IMR-90 (cell line): Measurements from ENCODE around the gene TYRP1. TPM values are rescaled to one million over a fixed set of nuclear protein-coding genes. Genes with fewer than 3 reads are reported as not detected.

Experiments
- ATAC-seq: fragments of 200-7000 bp; cut with Tn5 transposase; 2 replicates; pipeline ENCODE4 v1.9.1; 2020; ENCODE audit warnings: low read depth, mild to moderate bottlenecking, moderate library complexity
- BruUV-seq: library from RNA; stranded (reverse); fragments of 400-500 nt; replicated peaks from 2 replicates; lab custom pipeline; 2021; lab: Mats Ljungman, UMichigan
- CTCF ChIA-PET: fragments of 300-600 bp; formaldehyde crosslinking; extraction: SDS; loops from one replicate; lab custom pipeline; 2021; ENCODE audit warnings: antibody characterized with exemption; lab: Yijun Ruan, JAX
- POLR2A ChIA-PET: fragments of 300-600 bp; sonication (Branson Sonifier 250); formaldehyde crosslinking; loops from one replicate; lab custom pipeline; 2022; ENCODE audit warnings: antibody characterized with exemption; ENCODE audit not compliant: unreplicated experiment; lab: Charles Lee
- DNase-seq: peaks from one replicate; pipeline ENCODE4 v3.0.0; 2013
- H2AFZ ChIP-seq: replicated peaks from 2 replicates; pipeline ENCODE3; 2013; ENCODE audit warnings: low read length, mild to moderate bottlenecking; ENCODE audit not compliant: poor library complexity
- H2AK5ac ChIP-seq: 2 replicates; pipeline ENCODE4 v1.6.1; 2013; ENCODE audit warnings: low read depth, low read length, inconsistent platforms
- H2AK9ac ChIP-seq: replicated peaks from 2 replicates; pipeline ENCODE3; 2013; ENCODE audit warnings: mild to moderate bottlenecking, low read depth, low read length, moderate library complexity; ENCODE audit not compliant: poor library complexity
- H2BK120ac ChIP-seq: 2 replicates; pipeline ENCODE4 v1.6.1; 2013; ENCODE audit warnings: low read depth, low read length, inconsistent platforms
- H2BK15ac ChIP-seq: 3 replicates; pipeline ENCODE4 v1.6.1; 2013; ENCODE audit warnings: low read depth, low read length, inconsistent platforms
- H2BK20ac ChIP-seq: 2 replicates; pipeline ENCODE4 v1.6.1; 2013; ENCODE audit warnings: low read depth, mild to moderate bottlenecking, inconsistent platforms, low read length, moderate library complexity
- H2BK5ac ChIP-seq: 2 replicates; pipeline ENCODE4 v1.6.1; 2013; ENCODE audit warnings: mild to moderate bottlenecking, low read depth, low read length, inconsistent platforms; ENCODE audit not compliant: poor library complexity, severe bottlenecking
- H3K14ac ChIP-seq: replicated peaks from 2 replicates; pipeline ENCODE4 v1.6.1; 2013; ENCODE audit warnings: low read depth, low read length, inconsistent platforms
- H3K18ac ChIP-seq: 2 replicates; pipeline ENCODE4 v1.6.1; 2013; ENCODE audit warnings: low read depth, low read length, control low read depth
- H3K23ac ChIP-seq: 2 replicates; pipeline ENCODE4 v1.6.1; 2013; ENCODE audit warnings: low read depth, low read length, inconsistent platforms
- H3K27ac ChIP-seq: 2 replicates; pipeline ENCODE4 v1.5.1; 2013; ENCODE audit warnings: mild to moderate bottlenecking, control low read depth, low read length; ENCODE audit not compliant: insufficient read depth
- H3K27me3 ChIP-seq: 2 replicates; pipeline ENCODE4 v1.6.1; 2013; ENCODE audit warnings: low read length; ENCODE audit not compliant: control insufficient read depth, insufficient read depth
- H3K36me3 ChIP-seq: 2 replicates; pipeline ENCODE4 v1.6.1; 2013; ENCODE audit warnings: low read length, mixed read lengths; ENCODE audit not compliant: control insufficient read depth, insufficient read depth
- H3K4ac ChIP-seq: 2 replicates; pipeline ENCODE4 v1.6.1; 2013; ENCODE audit warnings: low read depth, low read length, inconsistent platforms
- H3K4me1 ChIP-seq: 2 replicates; pipeline ENCODE4 v1.6.1; 2013; ENCODE audit warnings: low read length, mixed read lengths; ENCODE audit not compliant: control insufficient read depth, insufficient read depth
- H3K4me2 ChIP-seq: 2 replicates; pipeline ENCODE4 v1.6.1; 2013; ENCODE audit warnings: low read depth, mild to moderate bottlenecking, control low read depth, low read length, moderate library complexity
- H3K4me3 ChIP-seq: 2 replicates; pipeline ENCODE4 v1.5.1; 2013; ENCODE audit warnings: low read depth, mild to moderate bottlenecking, control low read depth, low read length, moderate library complexity; ENCODE audit not compliant: insufficient read depth
- H3K56ac ChIP-seq: 2 replicates; pipeline ENCODE4 v1.6.1; 2013; ENCODE audit warnings: low read length, inconsistent platforms; ENCODE audit not compliant: insufficient read depth; ENCODE audit errors: extremely low read depth
- H3K79me1 ChIP-seq, 2 experiments: 2 replicates each; pipeline ENCODE4 v1.6.1; 2013; ENCODE audit warnings: low read length in 2 of 2, inconsistent platforms in 1 of 2, low read depth in 1 of 2
- H3K9ac ChIP-seq: 2 replicates; pipeline ENCODE4 v1.6.1; 2013; ENCODE audit warnings: low read depth, low read length, control low read depth
- H3K9me1 ChIP-seq: 2 replicates; pipeline ENCODE4 v1.6.1; 2013; ENCODE audit warnings: low read length, inconsistent platforms; ENCODE audit not compliant: insufficient read depth
- H3K9me3 ChIP-seq: 2 replicates; pipeline ENCODE4 v1.6.1; 2013; ENCODE audit warnings: low read length; ENCODE audit not compliant: control insufficient read depth, insufficient read depth
- H4K20me1 ChIP-seq: 2 replicates; pipeline ENCODE4 v1.6.1; 2013; ENCODE audit warnings: low read length, inconsistent platforms; ENCODE audit not compliant: insufficient read depth
- H4K5ac ChIP-seq: 2 replicates; pipeline ENCODE4 v1.6.1; 2013; ENCODE audit warnings: mild to moderate bottlenecking, low read depth, low read length, control low read depth
- H4K8ac ChIP-seq, 2 experiments: 2 replicates each; pipeline ENCODE4 v1.6.1; 2013; ENCODE audit warnings: low read depth in 2 of 2, low read length in 2 of 2, control low read depth in 1 of 2, inconsistent platforms in 1 of 2
- H4K91ac ChIP-seq: 2 replicates; pipeline ENCODE4 v1.6.1; 2013; ENCODE audit warnings: low read depth, low read length, inconsistent platforms; ENCODE audit not compliant: insufficient read depth
- BHLHE40 ChIP-seq: fragments of 150-350 bp; IDR thresholded peaks from 2 replicates; pipeline ENCODE4 v1.6.1; 2016; ENCODE audit warnings: mild to moderate bottlenecking, low read depth, low read length
- CEBPB ChIP-seq: IDR thresholded peaks from 2 replicates; pipeline ENCODE4 v1.6.1; 2012; ENCODE audit warnings: low read depth, low read length, improper control_type of control experiment
- CHD1 ChIP-seq: IDR thresholded peaks from 2 replicates; pipeline ENCODE4 v1.6.1; 2012; ENCODE audit warnings: low read depth, low read length, improper control_type of control experiment
- CTCF ChIP-seq: conservative IDR thresholded peaks from 2 replicates; pipeline ENCODE4 v1.5.1; 2012; ENCODE audit warnings: mild to moderate bottlenecking, low read depth, low read length, improper control_type of control experiment
- ELK1 ChIP-seq: fragments of 150-350 bp; IDR thresholded peaks from 2 replicates; pipeline ENCODE4 v1.6.1; 2016; ENCODE audit warnings: low read depth, mild to moderate bottlenecking, low read length, moderate library complexity, borderline replicate concordance
- FOS ChIP-seq: fragments of 150-350 bp; IDR thresholded peaks from 2 replicates; pipeline ENCODE4 v1.6.1; 2016; ENCODE audit warnings: low read depth, low read length
- MAFK ChIP-seq: IDR thresholded peaks from 2 replicates; pipeline ENCODE4 v1.6.1; 2012; ENCODE audit warnings: low read depth, low read length, improper control_type of control experiment
- MAZ ChIP-seq: IDR thresholded peaks from 2 replicates; pipeline ENCODE4 v1.6.1; 2012; ENCODE audit warnings: low read depth, mild to moderate bottlenecking, low read length, improper control_type of control experiment, moderate library complexity, borderline replicate concordance
- MXI1 ChIP-seq: IDR thresholded peaks from 2 replicates; pipeline ENCODE4 v1.6.1; 2012; ENCODE audit warnings: low read depth, mild to moderate bottlenecking, low read length, moderate library complexity, borderline replicate concordance
- NFE2L2 ChIP-seq: fragments of 150-350 bp; IDR thresholded peaks from 2 replicates; pipeline ENCODE4 v1.6.1; 2016; ENCODE audit warnings: low read depth, mild to moderate bottlenecking, low read length
- POLR2A ChIP-seq: IDR thresholded peaks from 2 replicates; pipeline ENCODE4 v1.6.1; 2012; ENCODE audit warnings: mild to moderate bottlenecking, low read depth, low read length
- RAD21 ChIP-seq: IDR thresholded peaks from 2 replicates; pipeline ENCODE4 v1.6.1; 2012; ENCODE audit warnings: low read length, improper control_type of control experiment
- RCOR1 ChIP-seq: IDR thresholded peaks from 2 replicates; pipeline ENCODE4 v1.6.1; 2012; ENCODE audit warnings: mild to moderate bottlenecking, low read length, improper control_type of control experiment; ENCODE audit not compliant: insufficient replicate concordance
- RFX5 ChIP-seq: IDR thresholded peaks from 2 replicates; pipeline ENCODE4 v1.8.0; 2012; ENCODE audit warnings: low read depth, mild to moderate bottlenecking, low read length, moderate library complexity
- SMC3 ChIP-seq: fragments of 150-350 bp; IDR thresholded peaks from 2 replicates; pipeline ENCODE4 v1.6.1; 2016; ENCODE audit warnings: low read depth, mild to moderate bottlenecking, antibody characterized with exemption, low read length, moderate library complexity
- USF2 ChIP-seq: fragments of 150-350 bp; IDR thresholded peaks from 2 replicates; pipeline ENCODE4 v1.6.1; 2017; ENCODE audit warnings: mild to moderate bottlenecking, antibody characterized with exemption, low read length, low read depth
- WGBS, 2 experiments: methylation state at CpG; one replicate each; pipeline versions ENCODE4 v1.1.5 to v1.1.7; 2013; ENCODE audit warnings: missing lambda C conversion rate in 2 of 2; ENCODE audit not compliant: insufficient read length in 1 of 2; ENCODE audit errors: extremely low coverage in 2 of 2; 5-methylcytosine and 5-hydroxymethylcytosine counted together
- dilution Hi-C: fragments of 300-500 bp; cut with HindIII; formaldehyde crosslinking; loops from one replicate; pipeline ENCODE4 v1.14.3; 2018; ENCODE audit warnings: low sequenced_read_pairs; ENCODE audit not compliant: unreplicated experiment
- in situ Hi-C: fragments of 300-500 bp; cut with MboI; formaldehyde crosslinking; loops from 3 replicates; pipeline ENCODE4 v1.14.3; 2019; ENCODE audit warnings: low sequenced_read_pairs, inconsistent platforms, mixed read lengths
- intact Hi-C: fragments of 100-400 bp; cut with micrococcal nuclease; formaldehyde crosslinking; loops from 2 replicates; pipeline ENCODE4 v1.10.0; 2022
- polyA plus RNA-seq, 3 experiments: library from polyadenylated mRNA; depleted of rRNA; stranded (reverse); fragments of >200 nt; gene quantifications; 2 replicates each; pipeline ENCODE4 v1.2.3, GENCODE V29; 2012; ENCODE audit warnings: low replicate concordance in 1 of 3
- total RNA-seq: library from RNA; depleted of rRNA; stranded (reverse); fragments of >200 nt; gene quantifications from 2 replicates; pipeline ENCODE4 v1.2.3, GENCODE V29; 2012

TYRP1 gene
- total and polyA plus RNA-seq, 2 of the 4 experiments (the other 2 are of a cell fraction): 0.60 to 0.90 TPM

- no peak for TF ChIP-seq CEBPB
- TF ChIP-seq CHD1: no peak
- TF ChIP-seq SMC3: no peak
- TF ChIP-seq BHLHE40: no peak
- no peak for TF ChIP-seq MAZ
- TF ChIP-seq MXI1: no peak
- no peak for TF ChIP-seq CTCF
- no peak for TF ChIP-seq ELK1
- no peak for TF ChIP-seq FOS
- TF ChIP-seq MAFK: no peak
- no peak for TF ChIP-seq RFX5
- TF ChIP-seq USF2: no peak
- no peak for TF ChIP-seq RAD21
- TF ChIP-seq NFE2L2: no peak
- no peak for TF ChIP-seq POLR2A
- no peak for TF ChIP-seq RCOR1
- H3K27me3 ChIP-seq: no peaks in the 10 kb centered on the region
- ChIA-PET POLR2A (no interaction called here), CTCF (no interaction called here)
- no peak for DNase-seq
- in situ Hi-C loops: no loop called here
- H3K23ac ChIP-seq: no peak overlapping the region
- no peak overlapping the region for H4K5ac ChIP-seq
- H4K8ac ChIP-seq: no peak overlapping the region
- no peak for ATAC-seq
- no peak overlapping the region for H3K4me2 ChIP-seq
- H3K79me1 ChIP-seq: no peaks in the 10 kb centered on the region
- BruUV-seq: no TSS peak
- H3K36me3 ChIP-seq: no peaks in the 10 kb centered on the region
- H3K27ac ChIP-seq: no peak overlapping the region
- H2AFZ ChIP-seq: no peak overlapping the region
- H2BK15ac ChIP-seq: no peak overlapping the region
- H2AK5ac ChIP-seq: no peak overlapping the region
- H4K91ac ChIP-seq: no peak overlapping the region
- no peaks in the 10 kb centered on the region for H3K9me1 ChIP-seq
- intact Hi-C loops: loop anchor here (1.0 to 10.0 kb wide), 3 partner anchors 311 to 637 kb away; no protein-coding TSS in a partner anchor
- H3K14ac ChIP-seq: no peak overlapping the region
- no peaks in the 10 kb centered on the region for H3K9me3 ChIP-seq
- H3K56ac ChIP-seq: no peak overlapping the region
- H4K20me1 ChIP-seq: no peaks in the 10 kb centered on the region
- no peak overlapping the region for H3K9ac ChIP-seq
- H3K18ac ChIP-seq: no peak overlapping the region
- H3K4ac ChIP-seq: no peak overlapping the region
- no CpG with 5 or more reads among the region's 1 CpG for WGBS, 2 experiments
- no peak overlapping the region for H2BK20ac ChIP-seq
- H3K4me1 ChIP-seq: no peaks in the 10 kb centered on the region
- no peak overlapping the region for H2BK120ac ChIP-seq
- no peak overlapping the region for H2AK9ac ChIP-seq
- H3K4me3 ChIP-seq: no peak overlapping the region
- dilution Hi-C loops: no loop called here
- no peak overlapping the region for H2BK5ac ChIP-seq
These were observed 24.7 kb downstream of the TYRP1 start for GRCh38 chr9:12717907-12718306.
